ENCODE data around the gene KLHL29.

KLHL29 gene

DNA sequence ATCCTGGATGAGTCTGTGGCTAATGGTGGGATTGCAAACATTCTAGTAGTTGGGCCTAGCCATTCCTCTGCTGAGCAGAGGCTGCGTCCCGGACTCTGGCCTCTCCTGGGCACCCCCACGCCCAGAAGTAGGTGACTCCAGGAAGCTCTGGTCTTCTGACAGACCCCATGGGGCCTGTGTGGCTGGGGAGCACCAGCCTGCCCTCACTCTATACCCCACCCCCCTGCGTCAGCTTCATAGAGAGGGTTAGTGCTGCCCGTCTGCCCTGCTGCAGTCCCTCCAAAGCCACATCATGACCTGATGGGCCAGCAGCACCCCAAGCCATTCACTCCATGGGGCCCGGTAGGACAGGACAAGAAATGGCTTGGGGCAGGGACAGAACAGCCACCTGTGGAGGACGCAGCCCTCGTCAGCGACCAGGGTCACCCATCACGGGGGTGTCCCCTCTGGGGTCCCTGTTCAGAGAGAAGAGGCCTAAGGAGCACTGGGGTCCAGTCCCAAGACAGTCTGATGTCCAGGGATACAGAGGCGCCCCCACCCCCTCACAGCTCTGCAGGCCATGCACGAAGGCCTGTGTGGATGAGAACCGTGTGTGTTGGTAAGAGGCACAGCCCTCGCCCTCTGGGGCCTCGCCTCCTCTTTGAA, 303.6 kb downstream of the KLHL29 start:
- DNase-seq, result no peak

DNA sequence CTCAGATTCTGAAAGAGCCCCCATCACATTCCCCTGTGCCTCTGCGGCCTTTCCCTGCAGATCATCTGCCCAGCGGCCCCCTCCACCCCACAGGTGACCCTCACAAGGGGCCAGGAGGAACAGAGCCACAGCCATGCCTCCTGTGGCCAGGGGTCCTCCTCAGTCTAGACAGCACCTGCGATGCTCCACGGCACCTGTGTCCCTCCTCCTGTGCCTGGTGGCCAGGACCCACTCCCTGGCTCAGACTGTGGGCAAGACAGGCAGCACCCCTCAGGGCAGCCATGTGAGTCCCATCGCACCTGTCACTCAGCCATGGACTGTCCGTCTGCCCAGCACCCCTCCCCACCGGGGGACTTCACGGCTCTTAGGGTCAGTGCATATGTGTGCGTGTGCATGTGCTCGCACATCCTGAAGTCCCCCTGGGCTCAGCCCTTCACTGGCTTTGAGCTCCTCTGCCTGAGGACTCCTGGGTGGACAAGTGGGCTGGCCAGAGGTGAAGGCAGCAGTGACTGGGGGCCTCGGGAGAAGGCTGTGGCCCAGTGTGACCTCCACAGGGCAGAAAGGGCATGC, 304.2 kb downstream of the KLHL29 start:
- no peak for DNase-seq

DNA sequence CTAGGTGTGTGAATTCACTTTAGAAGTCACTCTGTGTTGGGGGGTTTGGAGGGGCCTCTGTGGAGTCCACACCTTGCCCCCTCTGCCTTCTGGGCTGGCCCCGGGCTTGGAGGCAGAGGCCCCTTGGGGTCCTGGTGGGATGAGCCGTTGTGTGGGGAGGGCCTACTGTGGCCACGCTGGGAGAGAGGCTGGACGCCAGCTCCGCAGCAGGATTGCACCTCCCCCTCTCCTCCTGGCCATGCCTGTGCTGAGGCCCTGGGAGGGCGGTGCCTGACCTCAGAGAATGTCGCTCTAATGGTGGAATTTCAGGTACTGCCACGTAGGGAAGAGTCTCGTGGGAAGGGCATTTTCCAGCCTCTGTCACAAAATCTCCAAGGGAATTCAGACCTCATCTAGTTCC, 304.9 kb downstream of the KLHL29 start:
- no peak for DNase-seq

DNA sequence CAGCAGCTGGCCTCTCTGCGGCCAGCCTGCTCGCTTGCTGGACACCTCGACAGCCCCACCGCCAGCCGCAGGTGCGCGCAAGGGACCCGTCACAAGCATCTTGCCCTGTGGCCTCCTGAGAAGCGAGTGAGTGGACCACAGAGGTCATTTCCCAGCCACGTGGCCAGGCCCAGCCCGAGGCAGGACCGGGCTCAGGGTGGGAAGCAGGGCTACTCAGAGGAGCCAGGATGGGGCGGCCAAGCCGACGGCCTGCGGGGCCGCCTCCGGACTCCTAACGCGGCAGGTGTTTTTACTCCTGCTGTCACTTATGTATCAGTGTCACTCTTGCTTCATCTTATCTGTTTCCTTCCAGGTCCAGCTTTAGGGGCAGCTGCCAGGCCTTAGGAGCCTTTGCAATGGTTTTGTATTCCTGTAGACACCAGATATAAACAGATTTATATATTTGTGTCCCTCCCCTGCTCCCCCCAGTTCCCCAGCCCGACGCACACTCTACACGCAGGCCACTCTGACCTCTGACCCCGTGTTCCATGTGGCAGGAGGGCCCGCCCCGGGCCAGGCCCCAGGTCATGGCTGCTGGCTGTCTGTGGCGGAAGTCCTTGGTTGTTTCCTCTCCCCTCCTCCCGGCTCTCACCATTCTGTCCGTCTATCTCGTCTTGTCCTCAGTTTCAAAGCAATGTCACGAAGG, 305.6 kb downstream of the KLHL29 start:
- no peak for DNase-seq

DNA sequence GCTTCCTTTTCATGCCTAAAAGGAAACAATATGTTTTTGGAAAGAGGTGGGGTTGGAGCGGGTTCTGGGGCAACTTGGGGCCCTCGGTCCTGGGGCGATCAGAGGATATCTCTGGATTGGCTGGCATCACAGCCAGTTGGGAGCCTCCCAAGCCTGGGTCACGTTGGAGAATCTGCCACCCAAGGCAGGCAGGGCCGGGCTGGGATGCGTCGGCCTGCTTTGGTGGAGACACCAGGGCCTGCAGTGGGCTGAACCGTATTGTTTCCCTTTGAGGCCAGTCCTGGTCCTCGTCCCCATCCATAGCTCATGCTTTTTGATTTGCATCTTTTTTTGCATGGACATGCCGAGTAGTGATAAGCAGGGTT, 306.1 kb downstream of the KLHL29 start:
- DNase-seq, result no peak

DNA sequence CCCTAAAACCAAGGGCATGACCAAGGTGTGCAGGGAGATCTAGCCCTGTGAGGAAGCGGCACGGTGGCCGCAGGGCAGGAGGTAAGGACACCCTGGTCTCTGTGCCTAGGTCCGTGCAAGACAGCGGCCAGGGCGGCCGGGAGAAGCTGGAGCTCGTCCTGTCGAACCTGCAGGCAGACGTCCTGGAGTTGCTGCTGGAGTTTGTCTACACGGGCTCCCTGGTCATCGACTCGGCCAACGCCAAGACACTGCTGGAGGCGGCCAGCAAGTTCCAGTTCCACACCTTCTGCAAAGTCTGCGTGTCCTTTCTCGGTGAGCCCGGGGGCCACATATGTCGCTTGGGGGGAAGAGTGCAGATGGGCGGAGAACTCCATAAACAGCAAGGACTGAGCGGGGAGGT, 306.6 kb downstream of the KLHL29 start:
- no peak for DNase-seq

DNA sequence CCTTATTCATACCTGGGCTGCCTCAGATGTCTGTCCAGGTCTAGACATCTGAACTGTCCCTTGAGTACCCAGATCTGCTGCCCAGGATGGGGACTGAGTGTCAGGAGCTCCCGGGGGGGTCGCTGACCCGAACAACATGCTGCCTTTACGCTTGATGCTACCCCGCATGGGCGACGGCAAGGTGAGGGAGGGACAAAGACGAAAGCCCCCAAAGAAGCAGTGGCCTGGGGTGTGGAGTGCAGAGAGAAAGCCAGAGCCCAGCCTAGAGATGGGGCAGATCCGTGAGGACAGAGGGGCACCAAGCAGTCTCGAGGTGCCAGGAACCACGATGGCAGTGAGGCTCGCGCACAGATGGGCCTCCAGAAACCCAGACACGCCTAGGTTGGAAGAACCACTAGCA, 307.3 kb downstream of the KLHL29 start:
- DNase-seq, result no peak

DNA sequence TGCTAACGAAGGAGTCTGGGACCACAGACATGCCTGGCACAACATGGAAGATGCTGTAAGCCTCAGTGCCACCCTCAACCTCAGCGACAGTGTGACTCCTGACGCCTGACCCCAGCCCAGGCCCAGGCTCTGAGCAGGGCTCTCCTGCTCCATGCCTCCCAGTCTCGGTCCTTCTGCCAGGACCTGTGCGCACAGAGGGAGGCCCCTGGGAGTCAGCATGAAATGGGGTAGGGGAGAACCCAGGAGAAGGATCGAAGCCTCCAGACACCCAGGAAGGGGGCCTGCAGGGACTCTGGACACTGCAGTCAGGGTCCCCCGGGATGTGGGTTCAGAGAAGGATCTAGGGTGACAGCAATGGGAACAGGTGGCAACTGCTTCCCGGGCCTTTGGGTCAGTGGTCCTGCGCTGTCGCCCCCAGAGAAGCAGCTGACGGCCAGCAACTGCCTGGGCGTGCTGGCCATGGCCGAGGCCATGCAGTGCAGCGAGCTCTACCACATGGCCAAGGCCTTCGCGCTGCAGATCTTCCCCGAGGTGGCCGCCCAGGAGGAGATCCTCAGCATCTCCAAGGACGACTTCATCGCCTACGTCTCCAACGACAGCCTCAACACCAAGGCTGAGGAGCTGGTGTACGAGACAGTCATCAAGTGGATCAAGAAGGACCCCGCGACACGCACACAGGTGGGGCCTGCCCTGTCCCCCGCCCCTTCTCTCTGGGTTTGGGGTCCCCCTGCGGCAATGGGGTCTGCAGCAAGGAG, 308.0 kb downstream of the KLHL29 start:
- no peak for DNase-seq

DNA sequence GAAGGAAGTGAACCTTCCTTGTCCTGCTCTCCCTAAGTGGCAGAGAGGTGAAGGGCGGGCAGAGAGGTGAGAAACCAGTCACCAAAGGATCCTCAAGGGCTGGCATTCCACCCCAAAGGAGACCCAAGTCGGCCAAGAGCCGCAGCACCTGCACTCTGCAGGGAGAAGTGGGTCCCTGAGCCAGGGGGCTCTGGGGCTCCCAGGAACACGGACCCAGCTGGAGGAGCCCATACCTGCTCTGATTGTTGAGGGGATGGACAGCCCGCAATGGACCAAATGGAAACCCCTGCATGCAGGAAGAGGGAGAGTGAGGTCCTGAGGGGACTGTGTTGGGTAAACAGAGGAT, 308.6 kb downstream of the KLHL29 start:
- DNase-seq, result no peak

DNA sequence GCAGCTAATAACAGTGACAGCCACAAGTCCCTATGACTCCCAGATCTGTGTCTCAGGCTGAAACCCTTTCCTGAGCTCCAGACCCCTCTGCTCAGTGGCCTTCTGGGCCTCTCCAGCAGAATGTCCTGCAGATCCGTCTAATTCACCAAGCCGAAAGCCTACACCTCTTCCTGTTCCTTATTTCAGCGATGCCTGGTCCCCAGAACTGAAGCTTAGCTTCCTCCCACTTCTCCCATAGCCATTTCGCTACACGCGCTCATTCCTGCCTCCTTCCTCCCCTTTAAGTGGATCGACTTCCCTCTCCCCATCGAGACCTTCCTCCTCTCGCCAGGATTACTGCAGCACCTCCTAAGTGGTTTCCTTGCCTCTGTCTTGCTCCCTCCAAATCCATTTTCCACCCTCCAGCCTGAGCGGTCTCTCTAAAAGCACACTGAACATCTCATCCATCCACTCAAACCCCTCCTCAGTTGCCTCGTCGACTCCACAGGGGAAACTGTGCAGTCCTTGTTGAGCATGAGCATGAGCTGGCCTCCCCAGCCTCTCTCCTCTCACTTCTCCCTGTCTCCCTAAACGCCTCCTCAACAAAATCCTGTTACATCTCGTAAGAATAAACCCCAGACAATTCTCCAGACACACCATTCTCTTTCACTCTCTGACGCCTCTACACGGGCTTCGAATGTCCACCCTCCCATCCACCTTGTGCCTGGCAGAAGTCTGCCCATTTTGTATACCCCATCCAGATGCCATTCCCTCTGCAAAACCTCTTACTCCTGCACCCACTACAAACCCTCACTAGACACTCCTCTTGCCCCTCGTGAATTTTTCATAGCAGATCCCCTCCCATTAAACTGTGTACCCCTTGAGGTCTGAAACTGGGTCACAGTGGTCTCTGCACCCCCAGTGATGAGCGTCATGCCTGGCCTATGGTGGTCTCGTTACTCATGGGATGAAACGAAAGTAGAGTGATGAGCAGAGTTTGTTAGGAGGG, 309.4 kb downstream of the KLHL29 start:
- DNase-seq, result no peak

DNA sequence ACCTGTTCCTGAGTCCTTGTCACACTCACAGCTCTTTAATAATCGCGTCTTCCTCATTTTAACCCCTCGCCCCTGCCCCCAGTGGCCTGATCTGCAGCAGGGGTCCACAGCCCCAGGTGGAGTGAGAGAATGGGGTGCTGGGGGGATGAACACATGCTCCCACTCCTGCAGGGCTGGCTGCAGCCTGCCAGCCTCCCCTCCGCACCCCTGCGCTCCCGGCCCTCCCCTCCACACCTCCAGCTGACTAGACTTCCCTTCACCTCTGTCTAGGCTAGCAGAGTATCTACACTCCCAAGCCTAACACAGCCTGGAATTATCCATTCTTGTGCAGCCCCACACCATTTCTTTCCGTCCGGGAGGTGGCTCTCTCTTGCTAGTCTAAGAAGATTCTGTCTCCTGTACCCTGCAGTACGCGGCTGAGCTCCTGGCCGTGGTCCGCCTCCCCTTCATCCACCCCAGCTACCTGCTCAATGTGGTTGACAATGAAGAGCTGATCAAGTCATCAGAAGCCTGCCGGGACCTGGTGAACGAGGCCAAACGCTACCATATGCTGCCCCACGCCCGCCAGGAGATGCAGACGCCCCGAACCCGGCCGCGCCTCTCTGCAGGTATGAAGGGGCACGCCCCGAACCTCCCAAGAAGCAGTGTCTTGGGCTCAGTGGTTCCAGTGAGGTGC, 310.4 kb downstream of the KLHL29 start:
- no peak for DNase-seq

DNA sequence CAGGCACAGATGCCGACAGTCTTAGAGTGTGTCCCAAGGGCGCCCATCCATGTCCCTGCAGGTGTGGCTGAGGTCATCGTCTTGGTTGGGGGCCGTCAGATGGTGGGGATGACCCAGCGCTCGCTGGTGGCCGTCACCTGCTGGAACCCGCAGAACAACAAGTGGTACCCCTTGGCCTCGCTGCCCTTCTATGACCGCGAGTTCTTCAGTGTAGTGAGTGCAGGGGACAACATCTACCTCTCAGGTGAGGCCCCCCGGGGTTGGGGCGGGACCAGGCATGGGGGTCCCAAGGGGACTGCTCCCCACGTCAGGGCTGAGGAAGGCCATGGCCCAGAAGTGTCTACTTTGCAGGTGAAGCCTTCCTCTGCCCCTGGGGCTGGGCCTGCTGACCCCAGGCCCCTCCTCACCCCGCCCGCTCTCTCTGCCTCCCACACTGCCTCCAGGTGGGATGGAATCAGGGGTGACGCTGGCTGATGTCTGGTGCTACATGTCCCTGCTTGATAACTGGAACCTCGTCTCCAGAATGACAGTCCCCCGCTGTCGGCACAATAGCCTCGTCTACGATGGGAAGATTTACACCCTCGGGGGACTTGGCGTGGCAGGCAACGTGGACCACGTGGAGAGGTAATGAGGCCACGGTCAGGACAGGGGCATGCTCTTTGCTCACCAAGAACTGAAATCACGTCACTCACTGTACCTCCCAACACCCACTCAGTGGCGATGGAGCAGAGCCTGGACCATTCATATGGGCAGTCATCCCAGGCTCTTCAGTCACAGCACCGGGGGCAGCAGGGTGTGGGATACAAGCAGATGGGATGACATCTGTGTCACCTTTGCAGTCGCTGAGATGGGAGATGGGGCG, 311.1 kb downstream of the KLHL29 start:
- DNase-seq, result no peak

DNA sequence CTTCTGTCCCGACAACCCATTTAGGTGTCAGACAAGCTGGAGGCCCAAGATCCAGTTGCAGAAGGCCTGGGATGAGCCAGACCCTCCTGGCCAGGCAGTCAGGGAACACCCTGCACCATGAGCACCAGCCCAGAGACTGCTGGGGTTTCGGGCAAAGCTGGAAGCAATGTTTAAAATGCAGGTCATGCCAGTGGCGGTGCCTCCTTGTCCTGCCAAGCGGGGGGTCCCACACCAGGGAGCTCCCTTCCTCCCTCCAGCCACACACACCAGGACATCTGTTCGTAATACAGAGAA, 311.7 kb downstream of the KLHL29 start:
- no peak for DNase-seq

DNA sequence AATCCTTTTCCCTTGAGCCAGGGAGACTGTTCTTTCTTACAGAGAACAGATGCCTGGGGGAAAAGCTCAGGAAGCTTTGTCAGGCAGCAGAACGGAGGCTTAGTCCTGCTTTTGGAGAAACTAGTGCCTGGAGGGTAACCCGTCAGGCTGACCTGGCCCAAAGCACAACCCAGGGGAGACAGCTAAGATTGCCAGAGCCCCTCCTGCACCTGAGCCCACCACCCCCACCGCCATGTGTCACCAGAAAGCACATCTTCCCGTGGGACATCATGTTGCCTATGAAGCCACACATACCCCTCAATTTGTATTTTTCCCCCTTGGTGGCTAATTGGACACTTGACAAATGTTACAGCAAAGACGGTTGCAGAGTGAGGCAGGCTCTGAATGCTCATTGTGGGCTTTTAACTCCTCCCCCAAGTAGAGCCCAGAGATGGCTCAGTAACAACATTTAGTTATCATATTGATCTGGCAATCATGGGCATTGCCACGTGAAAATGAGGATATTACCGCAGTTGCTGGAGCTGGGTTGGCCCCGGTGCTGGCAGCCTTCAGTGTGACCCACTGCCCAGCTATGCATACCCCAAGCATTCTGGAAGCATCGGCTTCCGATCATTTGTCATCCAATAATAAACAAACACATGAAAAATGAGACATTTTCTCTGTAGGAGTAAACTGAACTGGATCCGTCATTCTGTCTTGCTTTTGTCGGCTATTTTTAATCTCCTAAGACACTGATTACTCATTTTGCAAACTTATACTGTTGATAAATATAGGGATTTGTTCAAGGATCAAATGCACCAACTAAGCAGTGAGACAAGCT, 312.5 kb downstream of the KLHL29 start:
- no peak for DNase-seq

DNA sequence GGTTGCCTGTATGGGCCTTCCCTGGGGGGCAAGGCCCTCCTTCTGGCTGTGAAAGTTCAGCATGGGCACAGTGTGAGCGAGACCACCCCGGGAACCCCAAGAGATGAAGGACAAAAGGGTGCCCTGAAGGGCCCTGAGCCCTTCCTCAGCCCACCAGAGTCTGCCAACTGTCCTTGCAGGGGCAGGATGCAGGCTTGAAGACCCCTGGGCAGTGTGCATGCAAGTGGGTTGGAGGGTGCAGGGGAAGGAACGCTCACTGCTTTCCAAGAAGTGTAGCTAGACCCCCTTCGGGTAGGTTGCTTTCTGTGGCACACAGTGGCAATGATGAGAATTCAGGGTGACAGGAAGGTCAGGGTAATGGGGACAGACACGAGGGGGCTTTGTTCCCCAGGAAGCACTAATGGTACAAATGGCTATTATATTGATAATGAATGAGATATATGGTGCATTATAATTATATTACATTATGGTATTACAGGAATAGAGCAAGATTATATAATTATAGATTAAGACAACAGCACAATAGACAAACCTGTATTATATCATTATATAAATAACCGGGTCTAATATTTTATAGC, 313.2 kb downstream of the KLHL29 start:
- DNase-seq, result no peak

DNA sequence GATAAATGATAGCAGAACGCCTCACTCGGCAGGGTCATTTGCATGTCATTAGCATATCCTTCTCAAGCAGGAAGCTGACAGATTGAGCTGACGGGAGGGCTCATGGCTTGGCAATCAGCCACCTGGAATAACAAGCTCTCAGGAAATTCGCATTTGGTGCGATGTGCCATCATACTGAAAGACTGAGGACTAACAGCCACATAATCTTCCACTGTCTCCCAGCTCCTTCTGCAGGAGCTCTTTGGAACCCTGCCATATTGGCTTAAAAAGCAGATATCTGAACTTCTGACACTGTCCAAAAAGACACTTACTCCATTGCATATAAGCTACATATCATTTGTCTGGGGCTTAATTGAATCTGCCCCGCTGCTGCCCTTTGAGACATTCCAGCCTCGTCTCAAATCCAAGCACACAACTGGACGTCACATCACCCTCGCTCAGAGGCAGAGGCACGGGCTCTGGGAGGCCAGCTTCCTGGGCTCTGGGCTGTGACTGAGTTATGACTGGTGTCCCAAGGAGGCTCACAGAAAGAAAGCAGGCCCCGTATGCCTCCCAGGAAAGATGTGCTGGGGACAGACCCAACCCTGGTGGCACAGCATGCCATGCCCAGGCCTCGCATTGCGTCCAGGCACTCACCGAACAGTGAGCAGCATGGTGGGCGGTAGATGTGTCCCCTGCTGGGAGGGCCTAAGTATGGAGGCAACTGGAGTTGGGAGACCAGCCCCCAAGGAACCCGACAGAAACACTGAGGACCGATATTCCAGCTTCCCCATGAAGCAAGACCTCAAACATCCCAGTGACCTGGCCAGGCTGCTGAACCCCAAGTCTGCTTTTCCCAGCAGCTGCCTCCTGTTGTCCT, 314.0 kb downstream of the KLHL29 start:
- DNase-seq, result no peak

DNA sequence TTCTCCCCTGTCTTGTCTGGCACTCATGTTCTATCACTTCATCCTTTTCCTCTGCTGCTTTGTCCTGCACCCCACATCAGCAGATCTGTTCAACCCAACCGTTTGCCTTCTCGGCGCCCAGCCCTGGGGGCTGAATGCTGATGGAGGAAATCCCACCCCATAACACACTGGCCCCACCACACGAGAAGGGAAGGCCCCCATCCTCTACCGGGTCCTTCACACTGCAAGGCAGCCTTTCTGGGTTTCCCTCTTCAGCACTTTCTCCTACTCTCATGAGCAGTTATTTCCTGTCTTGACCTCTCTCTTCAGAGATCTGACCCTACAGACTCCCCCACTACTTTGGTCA, 314.6 kb downstream of the KLHL29 start:
- no peak for DNase-seq

DNA sequence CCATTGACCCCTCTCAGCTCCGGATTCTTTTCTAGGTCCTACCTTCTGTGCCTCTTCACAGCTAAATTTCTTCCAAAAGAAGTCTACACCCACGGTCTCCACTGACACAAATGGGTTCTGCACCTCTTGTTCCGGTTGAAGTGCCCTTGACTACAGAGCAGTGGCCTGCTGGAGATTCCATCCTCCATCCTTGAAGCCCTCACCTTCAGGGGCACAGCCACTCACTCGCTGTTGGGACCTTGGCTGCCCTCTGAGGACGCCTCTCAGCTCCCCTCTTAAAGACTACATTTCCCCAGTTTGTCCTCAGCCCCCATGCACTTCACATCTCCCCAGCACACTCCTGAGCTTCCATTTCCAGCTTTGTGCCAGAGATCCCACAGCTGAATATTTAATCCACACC, 315.6 kb downstream of the KLHL29 start:
- DNase-seq, result peak; percentile 44

DNA sequence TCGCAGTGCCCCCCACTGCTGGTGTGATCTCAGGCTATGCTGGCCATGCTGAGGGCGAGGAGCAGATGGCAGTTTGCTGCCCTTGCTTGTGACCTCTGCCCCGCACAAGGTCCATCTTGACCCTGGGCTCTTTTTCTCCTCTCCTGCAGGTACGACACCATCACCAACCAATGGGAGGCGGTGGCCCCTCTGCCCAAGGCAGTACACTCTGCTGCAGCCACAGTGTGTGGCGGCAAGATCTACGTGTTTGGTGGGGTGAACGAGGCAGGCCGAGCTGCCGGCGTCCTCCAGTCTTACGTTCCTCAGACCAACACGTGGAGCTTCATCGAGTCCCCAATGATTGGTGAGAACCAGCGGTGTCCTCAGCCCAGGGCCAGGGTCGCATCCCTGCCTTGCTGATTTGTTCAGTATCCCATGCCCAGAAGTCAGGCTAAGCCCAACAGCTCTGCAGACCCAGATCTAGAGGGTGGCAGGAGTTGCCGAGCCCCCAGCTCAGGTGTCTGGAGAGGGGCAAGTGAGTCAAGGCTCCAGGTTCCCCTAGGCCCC, 318.1 kb downstream of the KLHL29 start:
- DNase-seq, result no peak
